Vagina (tissue), 2 donors: Measurements from ENCODE around the gene TSC22D3. TPM values are rescaled to one million over a fixed set of nuclear protein-coding genes. Genes with fewer than 3 reads are reported as not detected.

ENCODE experiments used
- DNase-seq, 2 donors: peaks; one replicate each; pipeline ENCODE4 v3.0.0-alpha.2; 2017; ENCODE audit errors: extremely low spot score in 2 of 2
- H3K27ac ChIP-seq: fragments of 200-600 bp; sonication (generic); one replicate; pipeline ENCODE4 v1.5.1; 2019
- H3K27me3 ChIP-seq: fragments of 200-600 bp; sonication (generic); one replicate; pipeline ENCODE4 v1.5.1; 2019
- H3K36me3 ChIP-seq, 2 donors: fragments of 200-600 bp; sonication (generic); one replicate each; pipeline ENCODE4 v1.5.1; 2017 to 2019
- H3K4me1 ChIP-seq: fragments of 200-600 bp; sonication (generic); one replicate; pipeline ENCODE4 v1.5.1; 2019
- H3K4me3 ChIP-seq, 2 donors: fragments of 200-600 bp; sonication (generic); 1 replicate in 1 of 2; 2 replicates in 1 of 2; pipeline ENCODE4 v1.5.1; 2016 to 2019
- H3K9me3 ChIP-seq: fragments of 200-600 bp; sonication (generic); one replicate; pipeline ENCODE4 v1.5.1; 2019
- POLR2A ChIP-seq, 2 donors: fragments of 450-650 bp; IDR thresholded peaks; one replicate each; pipeline ENCODE4 v1.6.1; 2017; ENCODE audit warnings: antibody characterized with exemption in 2 of 2, mild to moderate bottlenecking in 2 of 2, moderate library complexity in 2 of 2
- POLR2AphosphoS5 ChIP-seq, 2 donors: sonication (generic); formaldehyde crosslinking; IDR thresholded peaks; one replicate each; pipeline ENCODE4 v1.9.0; 2017; ENCODE audit warnings: antibody characterized with exemption in 2 of 2, mild to moderate bottlenecking in 2 of 2, low read depth in 1 of 2; ENCODE audit not compliant: insufficient read depth in 1 of 2
- intact Hi-C: fragments of 100-400 bp; cut with DNase I; formaldehyde crosslinking; loops from one replicate; pipeline ENCODE4 v1.15.1; 2023
- total RNA-seq: library from RNA; depleted of rRNA; stranded (reverse); fragments of >200 nt; gene quantifications from one replicate; pipeline ENCODE4 v1.2.3, GENCODE V29; 2016
- TF ChIP-seq, protein P1 (sequence below), 3 experiments: fragments of 450-650 bp in 2 of 3; fragments of 200-600 bp in 1 of 3; sonication (generic) in 1 of 3; IDR thresholded peaks; one replicate each; pipeline ENCODE4 v1.5.1; 2017 to 2019; ENCODE audit warnings: antibody characterized with exemption in 3 of 3, mild to moderate bottlenecking in 2 of 3, moderate library complexity in 2 of 3

Gene TSC22D3
- total RNA-seq, 1 donor from 2014 or later: 780 TPM

DNA sequence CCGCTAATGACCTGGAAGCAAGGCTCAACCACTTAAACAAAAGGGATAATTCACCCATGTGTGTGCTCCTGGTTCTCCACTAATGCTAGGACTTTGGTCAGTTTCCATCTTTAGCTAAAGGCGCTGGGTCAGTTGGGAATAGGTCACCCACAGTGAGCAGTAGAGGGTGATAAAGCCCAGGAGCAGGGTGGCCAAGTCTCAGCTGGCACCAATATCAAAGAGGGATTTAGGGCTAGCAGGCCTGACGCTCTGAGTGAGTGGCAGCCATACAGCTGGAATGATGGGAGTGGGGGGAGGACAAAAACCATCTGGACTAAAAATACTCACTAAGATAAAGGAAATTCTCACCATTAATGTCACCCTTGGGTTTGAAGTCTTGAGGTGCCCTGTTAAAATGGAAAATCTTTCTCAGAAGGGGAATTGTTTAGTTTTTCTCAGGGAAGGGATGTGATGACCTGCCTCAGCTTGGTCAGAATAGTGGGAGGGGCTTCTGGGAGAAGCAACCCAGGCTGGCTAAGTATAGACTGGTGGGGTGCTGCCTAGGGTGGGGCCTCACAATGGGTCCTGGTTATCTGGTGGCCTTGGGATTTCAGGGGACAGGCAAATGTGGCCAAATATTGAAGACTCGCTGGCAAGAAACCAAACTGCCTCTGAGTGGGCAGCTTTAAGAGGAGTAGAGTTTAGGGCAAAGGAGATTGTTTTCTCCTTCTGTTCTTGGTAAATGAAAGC lies 47.1 kb downstream of the TSC22D3 start:
- TF ChIP-seq POLR2A (IDR thresholded peaks at IDR 0.05) (no peak), POLR2AphosphoS5 (IDR thresholded peaks at IDR 0.05; ENCODE audit: insufficient read depth in 1 of 2, low read depth in 1 of 2) (no peak)
- TF ChIP-seq, protein P1, sequence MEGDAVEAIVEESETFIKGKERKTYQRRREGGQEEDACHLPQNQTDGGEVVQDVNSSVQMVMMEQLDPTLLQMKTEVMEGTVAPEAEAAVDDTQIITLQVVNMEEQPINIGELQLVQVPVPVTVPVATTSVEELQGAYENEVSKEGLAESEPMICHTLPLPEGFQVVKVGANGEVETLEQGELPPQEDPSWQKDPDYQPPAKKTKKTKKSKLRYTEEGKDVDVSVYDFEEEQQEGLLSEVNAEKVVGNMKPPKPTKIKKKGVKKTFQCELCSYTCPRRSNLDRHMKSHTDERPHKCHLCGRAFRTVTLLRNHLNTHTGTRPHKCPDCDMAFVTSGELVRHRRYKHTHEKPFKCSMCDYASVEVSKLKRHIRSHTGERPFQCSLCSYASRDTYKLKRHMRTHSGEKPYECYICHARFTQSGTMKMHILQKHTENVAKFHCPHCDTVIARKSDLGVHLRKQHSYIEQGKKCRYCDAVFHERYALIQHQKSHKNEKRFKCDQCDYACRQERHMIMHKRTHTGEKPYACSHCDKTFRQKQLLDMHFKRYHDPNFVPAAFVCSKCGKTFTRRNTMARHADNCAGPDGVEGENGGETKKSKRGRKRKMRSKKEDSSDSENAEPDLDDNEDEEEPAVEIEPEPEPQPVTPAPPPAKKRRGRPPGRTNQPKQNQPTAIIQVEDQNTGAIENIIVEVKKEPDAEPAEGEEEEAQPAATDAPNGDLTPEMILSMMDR (IDR thresholded peaks at IDR 0.05): no peak
- Histone ChIP-seq H3K27ac (peak overlapping the region; percentile 65), H3K4me1 (peaks cover 60% of the 10 kb centered on the region), H3K27me3 (no peaks in the 10 kb centered on the region), H3K9me3 (no peaks in the 10 kb centered on the region), H3K36me3 (no peaks in the 10 kb centered on the region), H3K4me3 (no peak overlapping the region)
- intact Hi-C loops: no loop called here
- no peak for DNase-seq

DNA sequence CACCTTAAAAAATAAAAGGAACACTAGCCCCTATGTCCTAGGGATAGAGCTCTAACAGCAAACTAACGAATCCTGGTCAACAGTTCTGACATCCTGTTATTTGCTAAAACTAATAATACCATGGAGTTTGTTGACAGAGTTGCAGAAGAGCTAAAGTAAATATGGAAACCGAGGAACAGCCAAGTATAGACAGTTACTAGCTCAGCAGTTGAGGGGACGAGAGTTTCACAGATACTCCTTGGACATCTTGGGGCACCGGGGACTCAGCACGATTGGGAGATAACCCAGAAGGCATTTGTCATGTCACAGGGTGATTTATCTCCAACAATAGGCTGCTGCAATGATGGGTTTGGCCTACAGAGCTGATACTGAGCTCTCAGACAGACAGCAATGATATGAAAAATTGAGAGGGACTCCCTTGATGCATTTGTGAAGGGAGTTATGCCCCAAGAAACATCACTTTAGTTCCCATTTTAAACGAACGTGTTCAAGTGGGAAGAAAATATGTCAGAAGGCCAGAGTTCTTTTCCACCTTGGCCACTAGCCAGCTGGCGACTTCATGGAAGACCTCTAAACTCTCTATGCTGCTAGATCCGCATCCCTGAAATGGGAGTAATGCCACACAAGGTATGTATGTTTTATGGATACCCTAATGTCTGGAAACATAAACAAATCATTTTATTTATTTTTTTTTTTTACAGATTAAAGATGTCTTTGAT lies 48.6 kb downstream of the TSC22D3 start:
- no peaks in the 10 kb centered on the region for H3K9me3 ChIP-seq
- intact Hi-C loops: no loop called here
- peaks cover 60% of the 10 kb centered on the region for H3K4me1 ChIP-seq
- peak overlapping the region; percentile 47 for H3K27ac ChIP-seq
- H3K27me3 ChIP-seq: no peaks in the 10 kb centered on the region
- TF ChIP-seq POLR2AphosphoS5 (IDR thresholded peaks at IDR 0.05; ENCODE audit: insufficient read depth in 1 of 2, low read depth in 1 of 2) (no peak), POLR2A (IDR thresholded peaks at IDR 0.05) (no peak)
- TF ChIP-seq, protein P1 (IDR thresholded peaks at IDR 0.05): no peak
- no peaks in the 10 kb centered on the region for H3K36me3 ChIP-seq
- no peak for DNase-seq
- no peak overlapping the region for H3K4me3 ChIP-seq

DNA sequence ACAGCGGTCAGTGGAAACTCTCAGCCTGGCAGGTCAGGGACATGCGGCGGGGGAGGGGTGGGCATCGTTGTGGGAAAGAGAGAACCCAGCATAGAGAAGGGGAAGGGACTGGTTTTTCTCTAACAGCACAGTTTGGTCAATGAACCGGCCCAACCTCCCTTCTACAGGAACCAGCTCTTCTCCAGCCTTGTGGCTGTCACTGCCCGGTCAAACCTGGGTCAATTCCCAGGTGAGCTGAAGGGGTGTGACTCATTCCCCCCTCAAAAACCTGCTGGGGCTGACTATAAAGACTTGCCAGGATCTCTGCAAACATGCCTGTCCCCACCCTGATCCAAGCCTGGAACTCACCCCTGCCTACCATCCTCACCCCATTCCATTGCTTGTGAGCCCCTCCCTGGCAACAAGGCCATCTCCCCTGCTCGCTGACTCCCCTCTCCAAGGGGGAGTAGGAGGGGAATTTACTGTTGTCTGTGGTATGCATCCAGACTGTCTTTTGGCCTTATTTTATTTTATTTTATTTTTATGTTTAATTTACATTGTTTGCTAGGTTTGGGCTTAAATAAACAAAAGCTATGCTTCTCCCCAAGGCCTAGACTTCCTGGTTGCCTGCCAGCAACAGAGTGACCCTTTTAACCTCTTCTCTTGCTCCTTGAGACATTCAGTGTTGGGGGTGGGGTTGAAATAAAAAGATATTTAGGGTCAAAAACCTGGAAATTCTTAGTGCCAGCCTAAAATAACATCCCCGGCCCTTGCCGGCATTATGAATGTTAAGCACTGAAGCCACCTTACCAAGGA lies 49.6 kb downstream of the TSC22D3 start:
- no peak for DNase-seq
- intact Hi-C loops: no loop called here
- H3K27me3 ChIP-seq: no peaks in the 10 kb centered on the region
- peaks cover 51% of the 10 kb centered on the region for H3K4me1 ChIP-seq
- H3K36me3 ChIP-seq: no peaks in the 10 kb centered on the region
- H3K27ac ChIP-seq: peak overlapping the region; percentile 47
- no peaks in the 10 kb centered on the region for H3K9me3 ChIP-seq
- no peak overlapping the region for H3K4me3 ChIP-seq
- TF ChIP-seq, protein P1 (IDR thresholded peaks at IDR 0.05): no peak
- TF ChIP-seq POLR2AphosphoS5 (IDR thresholded peaks at IDR 0.05; ENCODE audit: insufficient read depth in 1 of 2, low read depth in 1 of 2): no peak
- TF ChIP-seq POLR2A (IDR thresholded peaks at IDR 0.05): no peak

DNA sequence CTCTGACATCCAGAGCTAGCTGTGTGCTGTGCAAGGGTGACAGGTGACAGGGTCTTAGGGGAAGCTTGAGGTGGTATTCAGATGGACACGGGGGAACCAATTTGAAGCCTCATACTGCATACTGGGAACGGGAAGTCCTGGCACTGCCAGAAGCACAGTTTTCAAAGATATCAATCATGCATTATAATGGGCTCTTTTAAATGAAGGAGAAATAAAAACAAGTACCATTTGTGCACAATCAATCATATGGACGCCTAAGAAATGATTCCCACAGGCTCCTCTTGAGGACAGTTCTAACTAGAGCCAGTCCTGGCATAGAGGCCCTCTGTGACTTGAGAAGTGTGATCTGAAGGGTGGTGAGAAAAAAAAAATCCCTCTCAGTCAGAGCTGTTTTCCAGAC lies 50.9 kb downstream of the TSC22D3 start:
- H3K27ac ChIP-seq: no peak overlapping the region
- intact Hi-C loops: no loop called here
- no peaks in the 10 kb centered on the region for H3K36me3 ChIP-seq
- DNase-seq: no peak
- H3K27me3 ChIP-seq: no peaks in the 10 kb centered on the region
- H3K9me3 ChIP-seq: no peaks in the 10 kb centered on the region
- no peak overlapping the region for H3K4me3 ChIP-seq
- peaks cover 37% of the 10 kb centered on the region for H3K4me1 ChIP-seq
- no peak for TF ChIP-seq POLR2A (IDR thresholded peaks at IDR 0.05)
- TF ChIP-seq, protein P1 (IDR thresholded peaks at IDR 0.05): no peak
- no peak for TF ChIP-seq POLR2AphosphoS5 (IDR thresholded peaks at IDR 0.05; ENCODE audit: insufficient read depth in 1 of 2, low read depth in 1 of 2)
